Tibial nerve (tissue), 4 donors: ENCODE data around the gene HERC3. TPM values are rescaled to one million over a fixed set of nuclear protein-coding genes. Genes with fewer than 3 reads are reported as not detected.

Experiments used
- DNase-seq, 2 donors: peaks; one replicate each; pipeline ENCODE4 v3.0.0-alpha.2; 2019; ENCODE audit warnings: low spot score in 2 of 2
- H3K27ac ChIP-seq, 4 donors: fragments of 200-600 bp; sonication (generic) in 3 of 4; one replicate each; pipeline ENCODE4 v1.5.1; 2017 to 2019; ENCODE audit warnings: mild to moderate bottlenecking in 1 of 4
- H3K27me3 ChIP-seq, 2 donors: fragments of 200-600 bp; sonication (generic) in 1 of 2; one replicate each; pipeline versions ENCODE4 v1.5.1 to v1.6.0; 2017 to 2019
- H3K36me3 ChIP-seq, 3 donors: fragments of 200-600 bp; sonication (generic); one replicate each; pipeline ENCODE4 v1.5.1; 2018 to 2019
- H3K4me1 ChIP-seq, 4 donors: fragments of 200-600 bp; sonication (generic) in 3 of 4; one replicate each; pipeline ENCODE4 v1.5.1; 2017 to 2019
- H3K4me3 ChIP-seq, 4 donors: fragments of 200-600 bp; sonication (generic) in 3 of 4; one replicate each; pipeline ENCODE4 v1.5.1; 2017 to 2019; ENCODE audit warnings: mild to moderate bottlenecking in 1 of 4, moderate library complexity in 1 of 4
- H3K9me3 ChIP-seq, 4 donors: fragments of 200-600 bp; sonication (generic) in 3 of 4; one replicate each; pipeline ENCODE4 v1.5.1; 2017 to 2019
- EP300 ChIP-seq, 2 donors: sonication (generic); formaldehyde crosslinking; IDR thresholded peaks; one replicate each; pipeline ENCODE4 v1.6.1; 2017; ENCODE audit warnings: antibody characterized with exemption in 2 of 2, mild to moderate bottlenecking in 1 of 2
- POLR2A ChIP-seq, 2 donors: fragments of 450-650 bp; IDR thresholded peaks; one replicate each; pipeline ENCODE4 v1.6.1; 2017; ENCODE audit warnings: antibody characterized with exemption in 2 of 2, mild to moderate bottlenecking in 2 of 2, moderate library complexity in 2 of 2
- WGBS, 2 donors: methylation state at CpG; one replicate each; pipeline ENCODE4 v1.1.5; 2018; 5-methylcytosine and 5-hydroxymethylcytosine counted together
- total RNA-seq, 4 donors: library from RNA; depleted of rRNA; stranded (reverse); fragments of >200 nt; gene quantifications; one replicate each; pipeline ENCODE4 v1.1.0, GENCODE V29; 2016
- TF ChIP-seq, protein P1 (sequence below), 5 experiments: fragments of 200-600 bp in 3 of 5; fragments of 450-650 bp in 2 of 5; sonication (generic) in 3 of 5; IDR thresholded peaks; one replicate each; pipeline ENCODE4 v1.5.1; 2016 to 2019; ENCODE audit warnings: antibody characterized with exemption in 5 of 5, mild to moderate bottlenecking in 3 of 5, moderate library complexity in 2 of 5

HERC3 gene
- total RNA-seq, 4 donors from 2014 or later: 30.0 to 61.0 (median 42.0) TPM

DNA sequence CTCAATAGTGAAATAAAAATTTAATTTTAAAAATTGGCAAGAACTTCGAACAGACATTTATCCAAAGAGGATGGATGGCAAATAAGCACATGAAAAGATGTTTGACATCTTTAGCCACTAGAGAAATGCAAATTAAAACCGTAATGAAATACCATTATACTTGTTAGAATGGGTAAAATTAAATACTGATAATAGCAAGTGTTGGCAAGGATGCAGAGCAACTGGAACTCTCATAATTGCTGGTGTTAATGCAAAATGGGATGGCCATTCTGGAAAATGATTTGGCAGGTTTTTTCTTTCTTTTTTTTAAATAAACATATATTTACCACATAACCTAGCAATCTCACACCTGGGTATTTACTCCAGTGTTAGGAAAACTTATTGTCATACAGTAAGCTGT, 51.7 kb downstream of the HERC3 start:
- no peaks in the 10 kb centered on the region for H3K27me3 ChIP-seq
- H3K36me3 ChIP-seq: no peaks in the 10 kb centered on the region
- H3K9me3 ChIP-seq: peaks cover 0 to 18% (median 4%) of the 10 kb centered on the region in 4 donors
- H3K27ac ChIP-seq: no peak overlapping the region
- DNase-seq: no peak
- no peak overlapping the region for H3K4me3 ChIP-seq
- H3K4me1 ChIP-seq: peaks cover 0 to 3% (median 0%) of the 10 kb centered on the region in 4 donors
- TF ChIP-seq EP300 (IDR thresholded peaks at IDR 0.05) (no peak), POLR2A (IDR thresholded peaks at IDR 0.05) (no peak)
- TF ChIP-seq, protein P1, sequence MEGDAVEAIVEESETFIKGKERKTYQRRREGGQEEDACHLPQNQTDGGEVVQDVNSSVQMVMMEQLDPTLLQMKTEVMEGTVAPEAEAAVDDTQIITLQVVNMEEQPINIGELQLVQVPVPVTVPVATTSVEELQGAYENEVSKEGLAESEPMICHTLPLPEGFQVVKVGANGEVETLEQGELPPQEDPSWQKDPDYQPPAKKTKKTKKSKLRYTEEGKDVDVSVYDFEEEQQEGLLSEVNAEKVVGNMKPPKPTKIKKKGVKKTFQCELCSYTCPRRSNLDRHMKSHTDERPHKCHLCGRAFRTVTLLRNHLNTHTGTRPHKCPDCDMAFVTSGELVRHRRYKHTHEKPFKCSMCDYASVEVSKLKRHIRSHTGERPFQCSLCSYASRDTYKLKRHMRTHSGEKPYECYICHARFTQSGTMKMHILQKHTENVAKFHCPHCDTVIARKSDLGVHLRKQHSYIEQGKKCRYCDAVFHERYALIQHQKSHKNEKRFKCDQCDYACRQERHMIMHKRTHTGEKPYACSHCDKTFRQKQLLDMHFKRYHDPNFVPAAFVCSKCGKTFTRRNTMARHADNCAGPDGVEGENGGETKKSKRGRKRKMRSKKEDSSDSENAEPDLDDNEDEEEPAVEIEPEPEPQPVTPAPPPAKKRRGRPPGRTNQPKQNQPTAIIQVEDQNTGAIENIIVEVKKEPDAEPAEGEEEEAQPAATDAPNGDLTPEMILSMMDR (IDR thresholded peaks at IDR 0.05): no peak
- 89 to 91% methylated on average over 2 of the region's 2 CpGs for whole genome bisulfite sequencing, 2 donors

DNA sequence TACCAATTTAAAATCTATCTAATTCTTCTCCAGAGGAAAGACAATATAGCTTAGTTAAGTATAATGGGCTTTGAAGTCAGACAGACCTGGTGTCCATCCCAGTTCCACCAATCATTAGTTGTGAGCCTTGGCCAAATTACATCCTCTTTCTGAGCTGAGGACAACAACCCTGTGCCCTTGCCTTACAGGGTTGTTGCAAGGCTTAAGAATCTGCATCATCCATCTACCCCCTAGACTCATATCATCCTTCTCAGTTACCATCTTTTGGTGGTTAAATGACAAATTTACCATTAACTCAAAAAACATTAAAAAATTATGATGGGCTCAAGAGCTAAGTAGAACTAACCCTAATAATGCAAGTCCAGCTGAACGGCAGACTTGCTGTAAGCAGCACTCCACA, 53.7 kb downstream of the HERC3 start:
- no peak for DNase-seq
- peaks cover 0 to 16% (median 4%) of the 10 kb centered on the region in 4 donors for H3K9me3 ChIP-seq
- no peaks in the 10 kb centered on the region for H3K27me3 ChIP-seq
- TF ChIP-seq POLR2A (IDR thresholded peaks at IDR 0.05): no peak
- TF ChIP-seq EP300 (IDR thresholded peaks at IDR 0.05): no peak
- TF ChIP-seq, protein P1 (IDR thresholded peaks at IDR 0.05): no peak
- H3K27ac ChIP-seq: no peak overlapping the region
- H3K4me1 ChIP-seq: peaks cover 0 to 3% (median 0%) of the 10 kb centered on the region in 4 donors
- no peak overlapping the region for H3K4me3 ChIP-seq
- WGBS, 2 donors: 69 to 71% methylated on average over 1 of the region's 1 CpG
- H3K36me3 ChIP-seq: no peaks in the 10 kb centered on the region

DNA sequence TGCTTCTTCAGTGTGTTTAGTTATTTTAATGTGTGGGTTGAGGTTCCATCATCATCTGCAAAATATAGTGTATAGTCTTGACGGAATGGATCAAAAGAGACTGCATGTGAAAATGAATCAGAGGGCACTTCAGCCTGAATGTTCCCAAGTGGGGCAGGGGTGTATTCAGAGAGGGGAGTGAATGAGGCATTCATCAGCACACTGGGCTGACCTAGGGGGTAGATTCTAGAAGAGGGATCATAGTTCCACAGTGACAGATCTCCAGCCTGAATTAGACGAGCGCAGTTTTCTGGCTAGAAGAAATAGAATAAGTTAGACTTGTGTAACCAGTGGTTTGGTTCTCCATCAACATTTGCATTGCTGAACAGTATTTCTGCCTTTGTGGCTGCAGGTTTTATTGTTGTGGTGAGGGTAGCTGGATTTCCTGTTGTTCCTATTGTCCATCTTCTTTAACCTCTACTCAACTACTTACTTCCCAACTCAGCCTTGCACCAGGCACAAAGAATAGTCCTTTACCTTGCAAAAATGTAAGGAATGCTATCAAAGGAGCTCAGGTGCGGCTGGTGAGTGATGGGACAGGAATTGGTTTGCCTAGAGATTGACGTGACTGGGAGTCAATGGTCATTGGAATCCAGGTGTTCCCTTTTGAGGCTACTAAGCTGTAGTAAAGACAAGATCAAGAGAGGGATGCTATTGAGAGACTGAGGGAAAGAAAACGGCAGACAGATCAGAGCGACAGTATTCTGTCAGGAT, 54.4 kb downstream of the HERC3 start:
- Histone ChIP-seq H3K27ac (no peak overlapping the region), H3K27me3 (no peaks in the 10 kb centered on the region), H3K36me3 (no peaks in the 10 kb centered on the region), H3K4me1 (peaks cover 0 to 3% (median 0%) of the 10 kb centered on the region in 4 donors), H3K4me3 (no peak overlapping the region), H3K9me3 (peaks cover 0 to 16% (median 4%) of the 10 kb centered on the region in 4 donors)
- WGBS, 2 donors: 80 to 86% methylated on average over 7 of the region's 7 CpGs
- no peak for DNase-seq
- TF ChIP-seq, protein P1 (IDR thresholded peaks at IDR 0.05): no peak

DNA sequence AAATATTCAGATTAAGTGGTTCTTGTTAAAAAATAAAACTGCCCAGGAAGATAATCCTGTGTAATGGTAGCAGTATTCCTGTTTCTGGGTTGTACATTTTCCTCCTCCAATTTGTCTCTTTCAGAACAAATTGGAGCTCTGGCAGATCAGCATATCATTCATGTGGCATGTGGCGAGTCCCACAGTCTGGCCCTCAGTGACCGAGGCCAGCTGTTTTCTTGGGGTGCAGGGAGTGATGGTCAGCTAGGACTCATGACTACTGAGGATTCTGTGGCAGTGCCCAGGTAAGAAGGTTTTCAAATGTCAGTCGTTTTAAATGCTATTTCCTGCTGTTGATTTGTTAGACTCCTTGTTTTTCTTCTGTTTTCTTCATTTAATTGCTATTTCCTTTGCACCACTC, 57.4 kb downstream of the HERC3 start:
- Histone ChIP-seq H3K4me3 (no peak overlapping the region), H3K27me3 (no peaks in the 10 kb centered on the region), H3K4me1 (peaks cover 0 to 3% (median 0%) of the 10 kb centered on the region in 4 donors), H3K9me3 (no peaks in the 10 kb centered on the region), H3K36me3 (peaks cover 0 to 18% (median 6%) of the 10 kb centered on the region in 3 donors), H3K27ac (no peak overlapping the region)
- 77 to 81% methylated on average over 3 of the region's 3 CpGs for WGBS, 2 donors
- DNase-seq: no peak
- TF ChIP-seq POLR2A (IDR thresholded peaks at IDR 0.05) (no peak), EP300 (IDR thresholded peaks at IDR 0.05) (no peak)
- TF ChIP-seq, protein P1 (IDR thresholded peaks at IDR 0.05): no peak

DNA sequence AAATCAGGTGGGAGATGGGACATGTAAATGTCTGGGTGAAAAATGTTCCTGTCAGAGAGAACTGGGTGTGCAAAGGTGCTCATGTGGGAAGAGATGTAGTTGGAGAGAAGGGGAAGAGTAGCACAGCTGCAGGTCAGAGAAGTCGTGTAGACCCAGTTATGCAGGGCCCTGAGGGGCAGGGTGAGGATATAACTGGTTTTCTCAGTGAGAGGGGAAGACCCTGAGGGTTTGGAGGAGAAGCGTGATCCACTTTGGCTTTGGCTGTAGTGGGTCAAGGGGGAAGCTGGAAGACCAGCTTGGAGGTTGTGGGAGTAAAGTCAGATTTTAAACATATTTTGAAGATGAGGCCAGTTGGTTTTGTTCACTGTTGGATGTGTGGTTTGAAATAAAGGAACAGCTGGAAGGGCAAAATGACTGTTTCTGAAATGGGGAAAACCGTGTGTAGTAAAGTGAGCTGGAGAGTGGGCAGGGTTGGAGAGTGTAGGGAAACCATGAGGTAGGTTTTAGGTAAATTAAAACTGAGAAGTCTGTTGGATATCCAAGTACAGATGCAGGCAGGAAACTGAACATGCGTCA, 61.2 kb downstream of the HERC3 start:
- TF ChIP-seq POLR2A (IDR thresholded peaks at IDR 0.05) (no peak), EP300 (IDR thresholded peaks at IDR 0.05) (no peak)
- TF ChIP-seq, protein P1 (IDR thresholded peaks at IDR 0.05): no peak
- no peak overlapping the region for H3K27ac ChIP-seq
- H3K4me1 ChIP-seq: no peaks in the 10 kb centered on the region
- DNase-seq: no peak
- no peaks in the 10 kb centered on the region for H3K9me3 ChIP-seq
- H3K36me3 ChIP-seq: peaks cover 0 to 51% (median 16%) of the 10 kb centered on the region in 3 donors
- H3K27me3 ChIP-seq: no peaks in the 10 kb centered on the region
- WGBS, 2 donors: 79 to 84% methylated on average over 4 of the region's 4 CpGs
- H3K4me3 ChIP-seq: no peak overlapping the region
